NCI-H345 (cell line): ENCODE data around the gene DDX54.
A peak's percentile ranks its signal among the peaks of the same experiment; 100 is the strongest.
"Not testable (repeated sequence)": the region's sequence is repeated elsewhere in the genome, so short reads cannot be mapped to it uniquely, and the experiment has no call there.

Experiments used
- DNase-seq: peaks from one replicate; lab custom pipeline; 2025; lab: John Stamatoyannopoulos, UW

The DDX54 gene

DNA sequence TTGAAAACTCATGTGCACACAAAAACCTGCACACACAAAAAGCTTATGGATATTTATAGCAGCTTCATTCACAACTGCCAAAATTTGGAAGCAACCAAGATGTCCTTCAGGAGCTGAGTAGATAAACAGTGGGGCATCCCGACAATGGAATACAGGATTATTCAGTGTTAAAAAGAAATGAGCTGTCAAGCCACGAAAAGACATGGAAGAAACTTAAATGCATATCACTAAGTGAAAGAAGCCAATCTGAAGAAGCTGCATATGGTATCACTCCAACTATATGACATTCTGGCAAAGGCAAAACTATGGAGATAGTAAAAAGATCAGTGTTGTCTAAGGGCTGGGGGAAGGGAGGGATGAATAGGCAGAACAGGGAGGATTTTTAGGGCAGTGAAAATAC lies 30.7 kb upstream of the DDX54 start:
- DNase-seq: no peak

GRCh38 chr12:113214895-113215400 lies 29.7 kb upstream of the DDX54 start:
- DNase-seq: no peak

DNA sequence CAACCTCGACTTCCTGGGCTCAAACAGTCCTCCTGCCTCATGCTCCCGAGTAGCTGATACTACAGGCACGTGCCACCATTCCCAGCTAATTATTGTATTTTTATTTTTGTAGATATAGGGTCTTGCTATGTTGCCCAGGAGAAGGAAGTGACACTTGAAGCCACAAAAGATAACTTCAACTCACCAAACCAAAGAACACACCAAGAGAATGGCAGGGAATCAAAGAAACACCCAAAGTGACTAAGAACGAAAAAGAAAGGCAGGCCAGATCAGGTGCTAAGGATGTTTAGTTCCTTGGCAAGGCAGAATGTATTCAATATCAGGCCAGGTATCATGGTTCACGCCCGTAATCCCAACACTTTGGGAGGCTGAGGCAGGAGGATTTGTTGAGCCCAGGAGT lies 25.9 kb upstream of the DDX54 start:
- no peak for DNase-seq

DNA sequence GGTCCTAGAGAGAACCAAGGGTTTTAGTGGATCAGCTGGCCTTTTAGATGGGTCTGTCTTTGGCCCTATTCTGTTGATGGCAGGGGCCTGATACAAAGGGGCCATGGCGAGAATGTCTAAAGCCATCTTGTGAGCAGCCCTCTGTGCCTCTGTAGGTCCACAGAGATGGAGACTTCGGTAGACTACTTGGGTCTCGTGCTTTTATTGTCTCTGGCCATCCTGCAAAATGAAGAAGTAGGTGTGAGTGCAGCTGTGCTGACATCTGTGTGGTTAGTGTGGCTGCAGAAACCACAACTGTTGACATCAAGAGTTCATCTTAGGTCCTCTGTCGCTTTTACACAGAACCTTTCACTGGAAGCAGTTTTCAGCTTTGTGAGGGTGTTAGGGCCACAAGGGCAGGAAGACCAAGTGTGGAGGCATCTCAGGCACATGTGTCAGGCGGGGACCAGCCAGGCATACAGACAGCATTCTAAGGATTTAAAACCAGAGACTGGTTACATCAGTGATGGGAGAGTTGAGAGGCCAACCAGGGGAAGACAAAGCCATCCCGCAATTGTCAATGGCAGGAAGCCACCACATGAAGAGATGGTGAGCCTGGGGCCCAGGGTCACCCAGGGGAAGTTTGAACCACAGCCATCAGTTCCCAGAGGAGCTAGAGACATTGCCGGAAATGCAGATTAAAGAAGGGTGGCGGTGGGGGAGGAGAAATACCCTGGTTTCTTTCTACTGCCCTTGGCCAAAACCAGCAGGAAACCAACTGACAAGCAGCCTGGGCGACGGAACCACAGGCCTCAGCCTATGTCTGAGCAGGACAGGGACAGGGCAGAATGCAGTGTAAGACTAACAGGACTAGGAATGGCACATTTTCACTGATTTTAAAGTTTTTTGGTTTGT lies 23.0 kb upstream of the DDX54 start:
- no peak for DNase-seq

GRCh38 chr12:113207613-113208040 lies 22.3 kb upstream of the DDX54 start:
- no peak for DNase-seq

- DNase-seq: not testable (repeated sequence)
Measured at GRCh38 chr12:113206802-113207201, 21.5 kb upstream of the DDX54 start.

- DNase-seq: no peak
Measured at GRCh38 chr12:113204804-113205203, 19.5 kb upstream of the DDX54 start.

DNA sequence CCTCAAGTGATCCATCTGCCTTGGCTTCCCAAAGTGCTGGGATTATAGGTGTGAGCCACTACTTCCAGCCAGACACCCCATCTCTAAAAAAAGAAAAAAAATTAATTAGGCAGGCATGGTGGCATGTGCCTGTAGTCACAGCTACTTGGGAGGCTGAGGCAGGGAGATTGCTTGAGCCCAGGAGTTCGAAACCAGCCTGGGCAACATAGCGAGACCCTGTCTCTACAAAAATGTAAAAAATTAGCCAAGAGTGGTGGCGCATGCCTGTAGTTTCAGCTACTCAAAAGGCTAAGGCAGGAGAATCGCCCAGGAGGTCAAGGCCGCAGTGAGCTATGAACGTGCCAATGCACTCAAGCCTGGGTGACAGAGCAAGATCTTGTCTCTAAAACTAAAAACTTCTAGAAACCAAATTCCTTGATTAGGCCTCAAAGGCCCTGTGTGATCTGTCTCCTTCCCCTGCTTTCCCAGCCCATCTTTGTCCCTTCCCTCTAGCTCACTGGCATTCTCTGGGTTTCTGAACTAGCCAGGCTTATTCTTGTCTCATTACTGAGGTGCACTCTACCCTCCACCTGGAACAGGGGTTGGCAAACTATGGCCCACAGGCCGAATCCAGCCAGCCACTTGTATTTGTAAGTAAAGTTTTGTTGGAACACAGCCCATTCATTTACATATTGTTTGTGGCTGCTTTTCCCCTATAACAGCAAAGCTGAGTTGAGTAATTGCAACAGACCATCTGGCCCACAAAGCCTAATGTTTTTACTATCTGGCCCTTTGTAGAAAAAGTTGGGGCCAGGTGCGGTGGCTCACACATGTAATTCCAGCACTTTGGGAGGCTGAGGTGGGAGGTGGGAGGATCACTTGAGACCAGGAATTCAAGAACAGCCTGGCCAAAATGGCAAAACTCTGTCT lies 18.8 kb upstream of the DDX54 start:
- no peak for DNase-seq

DNA sequence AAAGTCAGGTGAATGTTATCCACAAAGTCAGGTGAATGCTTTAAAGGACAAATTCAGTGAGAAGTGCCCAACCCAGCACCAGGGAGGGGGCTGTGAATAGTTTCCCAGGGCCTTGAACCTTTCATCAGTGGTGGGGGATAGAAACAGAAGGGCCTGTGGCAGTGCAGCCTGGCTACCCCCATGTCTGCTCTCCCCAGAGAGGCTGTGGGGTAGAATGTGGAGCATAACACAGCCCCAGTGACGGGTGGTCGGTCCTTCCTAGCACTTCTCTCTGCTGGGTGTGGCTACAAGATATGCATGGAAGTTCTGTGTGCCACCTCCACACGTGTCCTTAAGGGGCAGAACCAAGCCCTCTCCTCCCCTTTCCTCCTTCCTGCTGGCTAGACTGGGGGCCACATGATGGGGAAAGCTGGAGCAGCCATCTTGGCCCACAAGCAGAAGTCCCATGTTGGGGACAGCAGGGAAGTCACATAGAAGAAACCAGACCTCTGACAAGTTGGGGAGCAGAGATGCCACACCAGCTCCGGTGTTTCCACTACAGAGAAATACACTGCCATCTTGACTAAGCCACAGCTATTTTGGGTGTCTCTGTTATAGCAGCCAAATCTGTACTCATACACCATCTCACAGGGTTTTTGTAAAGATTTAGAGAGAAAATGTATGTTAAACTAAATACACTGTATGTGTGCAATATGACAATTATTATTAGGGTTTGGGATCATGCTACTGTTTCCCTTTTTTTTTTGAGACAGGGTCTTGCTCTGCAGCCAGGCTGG lies 17.2 kb upstream of the DDX54 start:
- DNase-seq: no peak

GRCh38 chr12:113201187-113202177 lies 16.2 kb upstream of the DDX54 start:
- DNase-seq: no peak

DNA sequence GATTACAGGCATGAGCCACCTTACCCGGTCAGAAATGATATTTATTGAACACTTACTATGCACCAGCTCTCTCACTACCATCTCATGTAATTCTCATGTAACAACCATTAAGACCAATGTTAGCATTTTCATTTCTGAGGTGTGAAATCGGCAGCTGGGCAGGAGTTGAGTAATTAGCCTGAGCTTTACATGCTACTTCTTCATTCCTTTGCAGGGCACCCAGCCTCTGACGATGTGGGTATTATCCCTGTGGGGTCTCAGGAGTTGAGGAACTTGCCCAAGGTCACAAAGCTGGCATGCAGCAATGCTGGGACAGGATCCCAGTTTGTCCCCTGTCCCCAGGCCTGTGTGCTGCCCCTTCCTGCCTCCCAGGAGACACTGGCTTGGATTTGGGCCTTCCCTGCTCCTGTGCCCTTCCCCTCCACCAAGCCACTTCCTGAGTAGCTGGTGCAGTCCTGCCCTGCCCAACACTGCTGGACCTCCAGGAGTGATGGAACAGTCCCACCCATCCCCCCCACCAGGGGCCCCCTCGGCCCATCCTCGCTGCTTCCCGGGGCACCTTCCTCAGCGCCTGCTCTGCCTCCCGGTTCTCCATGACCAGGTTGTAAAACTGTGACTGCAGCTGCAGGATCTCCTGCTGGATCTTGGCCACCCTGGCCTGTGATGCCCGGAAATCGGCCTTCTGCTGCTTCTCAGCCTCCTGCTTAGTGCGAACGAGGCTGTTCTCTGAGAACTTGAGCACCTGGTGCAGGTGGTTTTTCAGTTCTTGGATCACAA lies 14.9 kb upstream of the DDX54 start:
- no peak for DNase-seq

GRCh38 chr12:113198296-113198695 lies 13.0 kb upstream of the DDX54 start:
- no peak for DNase-seq

GRCh38 chr12:113197518-113198077 lies 12.3 kb upstream of the DDX54 start:
- no peak for DNase-seq

DNA sequence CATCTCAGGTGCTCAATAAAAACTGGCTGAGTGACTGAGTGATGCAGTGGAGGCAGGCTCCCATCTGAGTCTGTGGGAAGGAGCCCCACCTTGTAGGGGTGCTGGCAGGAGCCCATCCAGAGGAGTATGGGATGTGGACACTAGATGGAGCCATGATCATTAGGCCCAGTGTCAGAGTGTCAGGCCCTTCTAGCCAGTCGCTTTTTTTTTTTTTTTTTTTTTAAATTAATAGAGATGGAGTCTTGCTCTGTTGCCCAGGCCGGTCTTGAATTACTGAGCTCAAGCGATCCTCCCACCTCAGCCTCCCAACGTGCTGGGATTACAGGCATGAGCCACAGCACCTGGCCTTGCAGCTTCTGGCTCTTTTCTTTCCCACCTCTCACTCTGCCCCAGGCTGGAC lies 11.7 kb upstream of the DDX54 start:
- DNase-seq: peak; percentile 30

DNA sequence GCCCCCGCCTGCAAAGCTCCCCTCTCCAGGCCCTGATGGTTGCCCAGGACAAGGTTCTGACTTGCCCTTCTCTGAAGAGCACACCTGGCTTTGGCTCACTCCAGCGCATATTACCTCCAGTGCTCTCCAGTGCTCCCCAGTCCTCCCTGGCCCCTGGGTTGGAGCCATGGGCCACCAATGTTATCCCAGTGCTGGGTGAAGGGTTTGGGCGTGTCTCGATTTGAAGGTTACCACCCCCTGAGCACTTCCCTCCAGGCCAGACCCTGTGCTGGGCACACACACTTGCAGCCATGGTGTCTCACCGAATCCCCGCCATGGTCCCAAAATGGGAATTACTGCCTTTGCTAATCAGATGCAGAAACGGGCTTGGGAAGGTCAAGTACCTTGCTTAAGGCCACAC lies 11.3 kb upstream of the DDX54 start:
- no peak for DNase-seq

GRCh38 chr12:113195598-113195997 lies 10.3 kb upstream of the DDX54 start:
- no peak for DNase-seq

DNA sequence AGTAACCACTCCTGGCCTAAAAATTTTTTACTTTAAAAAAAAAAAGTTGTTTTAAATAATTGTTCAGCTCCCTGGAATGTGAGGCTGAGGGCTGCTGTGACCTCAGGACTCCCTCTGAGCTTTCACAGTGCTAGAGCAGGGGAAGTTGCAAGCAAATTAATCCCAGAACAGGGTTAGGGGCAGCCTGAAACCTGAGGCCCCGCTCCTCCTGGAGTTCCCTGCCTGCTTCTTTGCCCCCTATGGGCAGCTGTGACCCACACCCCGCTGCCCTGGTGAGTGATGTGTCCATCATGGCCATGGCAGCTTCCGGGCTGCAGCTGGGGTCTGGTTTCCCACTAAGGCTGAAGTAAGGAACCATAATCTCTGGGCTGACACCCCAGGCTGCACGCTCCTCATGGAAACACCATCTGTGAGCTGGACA lies 9.7 kb upstream of the DDX54 start:
- no peak for DNase-seq

DNA sequence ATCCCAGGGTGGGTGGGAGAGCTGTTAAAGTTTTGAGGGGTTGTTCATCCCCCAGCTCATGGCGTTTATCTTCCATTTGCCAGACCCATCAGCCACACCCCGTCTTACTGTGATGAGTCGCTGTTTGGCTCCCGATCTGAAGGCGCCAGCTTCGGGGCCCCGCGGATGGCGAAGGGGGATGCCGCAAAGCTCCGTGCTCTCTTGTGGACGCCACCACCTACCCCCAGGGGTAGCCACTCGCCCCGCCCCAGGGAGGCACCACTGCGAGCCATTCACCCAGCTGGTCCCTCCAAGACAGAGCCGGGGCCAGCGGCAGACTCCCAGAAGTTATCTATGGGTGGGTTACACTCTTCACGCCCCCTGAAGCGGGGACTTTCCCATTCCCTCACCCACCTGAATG lies 5.9 kb upstream of the DDX54 start:
- no peak for DNase-seq

- no peak for DNase-seq
Measured at GRCh38 chr12:113190761-113191160, 5.5 kb upstream of the DDX54 start.

- no peak for DNase-seq
Measured at GRCh38 chr12:113189361-113189760, 4.1 kb upstream of the DDX54 start.
